EL (cell line): ENCODE measurements around the gene HSD11B1L.
"Not testable (repeated sequence)": the region's sequence is repeated elsewhere in the genome, so short reads cannot be mapped to it uniquely, and the experiment has no call there.

Experiments
- DNase-seq: peaks from one replicate; pipeline ENCODE4 v3.0.0-alpha.2; 2016

The HSD11B1L gene

DNA sequence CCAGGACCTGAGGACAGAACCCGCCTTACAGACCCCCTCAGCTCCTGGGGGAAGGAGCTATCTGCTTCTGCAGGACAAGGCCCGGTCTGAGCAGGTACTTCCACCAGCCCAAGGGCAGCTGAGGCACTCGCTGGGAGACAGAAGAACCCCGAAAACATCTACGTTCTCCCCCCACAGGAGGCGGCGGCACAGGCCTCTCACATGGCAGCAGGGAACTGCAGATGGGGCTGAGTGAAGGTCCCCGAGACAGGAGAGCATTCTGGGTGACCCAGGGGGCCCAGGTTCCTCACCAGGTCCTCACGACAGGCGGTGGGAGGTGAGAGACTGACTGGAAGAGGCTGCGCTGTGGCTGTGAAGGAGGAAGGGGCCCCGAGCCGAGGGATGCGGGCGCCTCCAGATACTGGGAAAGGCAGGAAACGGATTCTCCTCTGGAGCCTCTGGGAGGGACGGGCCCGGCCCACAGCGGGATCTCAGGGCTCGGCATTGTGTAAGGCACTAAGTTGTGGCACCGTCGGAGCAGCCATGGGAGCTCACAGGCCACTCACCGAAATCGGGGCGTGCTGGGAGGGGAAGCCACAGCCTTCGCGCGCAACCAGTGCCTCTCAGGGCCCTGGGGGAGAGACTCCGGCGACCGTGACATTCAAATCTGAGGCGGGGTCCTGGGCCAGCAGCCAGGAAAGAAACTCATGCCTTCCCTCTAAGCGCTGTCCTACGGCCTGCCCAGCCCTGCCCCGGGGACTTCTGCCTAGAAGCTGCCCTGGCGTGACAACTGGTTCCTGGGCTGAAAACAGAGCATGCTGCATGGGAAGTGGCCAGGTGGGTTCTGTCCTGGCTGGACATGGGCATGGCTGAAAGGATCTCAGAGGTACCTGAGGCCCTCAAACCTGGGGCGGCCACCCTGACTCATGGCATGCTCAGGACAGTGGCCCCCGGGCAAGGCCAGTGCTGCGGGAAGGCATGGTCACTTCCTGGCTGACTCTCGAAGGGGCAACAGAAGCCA is 23.3 kb downstream of the HSD11B1L start:
- no peak for DNase-seq

DNA sequence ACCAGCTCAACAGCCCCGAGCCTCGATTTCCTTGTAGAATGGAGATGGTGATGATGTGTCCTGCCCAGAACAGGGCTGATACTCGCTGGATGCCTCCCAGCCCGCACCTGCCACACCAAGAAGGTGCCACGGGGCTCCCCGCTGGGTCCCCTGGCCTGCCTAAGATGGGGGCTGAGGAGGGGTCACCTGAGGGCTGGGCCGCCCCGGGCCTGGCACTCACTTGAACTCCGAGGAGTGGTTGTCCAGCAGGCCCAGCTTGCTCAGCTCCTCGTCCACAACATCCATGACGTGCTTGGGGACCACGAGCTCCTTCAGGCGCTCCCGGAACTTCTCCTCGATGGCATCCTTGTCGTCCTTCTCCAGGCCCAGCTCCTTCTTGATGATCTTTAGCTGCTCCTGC is 24.7 kb downstream of the HSD11B1L start:
- no peak for DNase-seq

DNA sequence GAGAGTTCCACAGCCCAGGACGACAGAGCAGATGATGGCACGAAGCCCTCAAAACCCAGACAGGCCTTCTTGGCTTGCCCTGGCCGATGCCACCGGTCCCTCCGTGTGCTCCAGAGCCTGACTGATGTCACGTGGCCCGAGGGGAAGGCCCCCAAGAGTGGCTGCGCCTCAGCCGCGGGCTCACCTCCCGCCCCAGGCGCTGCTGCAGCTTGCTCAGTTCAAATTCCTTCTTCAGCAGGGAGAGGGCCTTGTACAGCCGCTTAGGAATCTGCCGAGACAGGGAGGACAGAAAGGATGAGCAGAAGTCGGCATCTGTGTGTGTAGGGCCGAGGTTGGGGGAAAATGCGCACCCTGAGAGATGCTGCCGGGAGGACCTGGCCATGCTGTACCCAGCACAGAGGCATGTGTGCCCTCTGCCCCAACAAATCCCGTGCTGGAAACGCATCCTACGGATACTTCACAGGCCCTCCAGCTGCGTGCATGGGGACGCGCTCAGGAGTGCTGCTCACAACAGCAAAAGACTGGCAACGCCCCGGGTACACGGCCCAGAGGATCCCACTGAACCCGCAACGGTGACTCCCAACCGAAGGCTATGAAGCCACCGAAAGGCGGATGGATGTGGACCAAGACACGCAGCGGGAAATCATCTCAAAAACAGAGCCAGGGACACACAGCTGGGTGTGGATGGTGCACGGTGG is 26.2 kb downstream of the HSD11B1L start:
- no peak for DNase-seq

DNA sequence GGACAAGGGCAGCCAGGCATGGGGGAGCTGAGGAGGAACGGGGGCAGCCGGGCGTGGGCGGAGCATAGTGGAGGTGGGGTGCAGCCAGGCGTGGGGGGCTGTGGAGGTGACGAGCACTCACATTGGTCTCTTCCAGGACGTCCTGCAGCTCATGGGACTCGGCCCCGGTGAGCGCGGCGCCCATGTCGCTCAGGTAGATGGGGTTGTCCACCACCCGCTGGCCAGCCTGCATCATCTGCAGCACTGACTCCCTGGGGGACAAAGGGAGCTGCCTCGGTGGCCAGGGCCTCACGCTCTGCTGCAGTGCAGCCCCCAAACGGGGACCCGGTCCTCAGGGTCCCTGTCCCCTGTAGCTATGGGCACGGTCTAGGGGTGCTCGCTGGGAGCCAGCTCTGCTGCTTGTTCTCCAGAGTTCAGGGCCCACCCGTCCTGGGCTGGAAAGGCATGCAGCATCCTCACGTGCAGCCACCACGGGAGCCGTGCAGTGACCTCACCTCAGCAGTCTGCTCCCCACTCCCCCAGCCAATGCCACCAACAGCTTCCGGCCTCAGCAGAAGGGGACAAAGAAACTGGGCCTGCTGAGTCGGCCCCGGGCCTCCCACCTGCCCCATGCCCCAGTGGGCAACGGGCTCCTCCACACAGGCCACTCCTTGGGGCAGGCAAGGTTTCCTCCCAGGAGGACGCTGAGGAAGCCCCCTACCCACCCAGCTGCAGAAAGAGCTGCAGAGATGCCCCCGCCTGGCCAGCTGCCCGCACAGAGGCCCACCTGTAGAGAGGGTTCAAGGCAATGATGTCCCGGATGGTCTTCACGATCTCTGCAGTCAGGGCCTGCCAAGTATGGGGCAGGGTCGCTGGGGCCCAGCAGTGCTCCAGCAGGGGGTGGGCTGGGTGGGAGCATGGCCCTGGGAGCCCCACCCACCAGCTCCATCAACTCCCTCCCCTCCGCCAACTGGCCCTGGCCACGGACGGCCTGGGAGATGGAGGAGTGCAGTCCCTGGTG is 27.0 kb downstream of the HSD11B1L start:
- no peak for DNase-seq

DNA sequence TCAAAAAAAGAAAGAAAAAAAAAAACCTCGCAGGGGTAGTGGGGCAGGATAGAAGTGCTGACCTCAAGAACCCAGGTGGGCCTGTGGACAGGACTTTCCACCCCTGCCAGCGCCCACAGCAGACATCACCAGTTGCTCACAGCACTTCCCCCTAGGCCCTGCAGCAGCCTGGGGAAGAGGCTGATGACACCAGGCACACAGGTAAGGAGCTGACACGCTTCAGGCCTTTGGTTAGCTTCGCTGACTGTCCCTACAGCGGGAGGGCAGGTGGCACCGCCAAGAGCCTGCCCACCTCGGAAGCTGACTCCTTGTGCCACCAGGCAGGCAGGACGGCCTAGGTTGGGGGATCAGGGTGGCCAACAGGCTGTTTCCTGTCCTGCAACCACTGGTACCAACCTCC is 30.2 kb downstream of the HSD11B1L start:
- DNase-seq: no peak

DNA sequence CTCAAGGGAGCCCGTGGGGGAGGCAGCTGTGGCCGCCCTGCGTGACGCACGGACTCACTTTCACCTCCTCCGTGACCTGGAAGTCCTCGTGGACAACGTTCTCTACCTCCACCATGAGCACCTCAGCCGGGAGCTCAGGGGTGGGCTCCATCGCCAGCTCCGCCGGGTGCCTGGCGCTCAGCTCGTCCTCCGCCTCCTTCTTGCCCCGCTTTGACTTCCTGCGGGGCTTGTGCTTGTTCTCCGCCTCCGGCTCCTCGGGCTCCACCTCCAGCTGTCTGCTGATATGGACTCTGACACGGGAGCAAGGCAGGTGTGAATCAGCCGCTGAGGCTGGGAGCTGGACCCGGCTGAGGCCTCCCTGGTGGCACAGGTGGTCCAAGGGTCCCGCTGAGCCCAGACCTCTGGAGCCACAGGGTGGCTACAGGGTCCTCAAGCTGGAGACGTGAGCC is 30.9 kb downstream of the HSD11B1L start:
- DNase-seq: no peak

DNA sequence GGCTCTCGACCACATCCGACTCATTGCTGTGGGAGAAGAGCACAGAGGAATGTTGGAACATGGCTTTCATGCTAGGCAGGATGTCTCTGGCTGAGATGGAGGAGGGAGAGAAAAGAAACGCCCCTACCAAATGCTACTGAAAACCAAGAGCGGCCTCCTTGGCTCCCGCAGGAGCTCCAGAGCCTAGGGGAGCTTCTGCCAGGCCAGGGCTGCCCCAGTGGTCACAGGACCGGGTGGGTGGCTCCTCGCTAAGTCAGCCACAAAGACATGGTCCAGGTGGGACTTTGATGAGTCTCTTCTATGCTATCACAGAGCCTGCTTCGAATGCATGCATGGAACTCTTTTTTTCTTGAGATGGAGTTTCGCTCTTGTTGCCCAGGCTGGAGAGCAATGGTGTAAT is 32.4 kb downstream of the HSD11B1L start:
- no peak for DNase-seq

DNA sequence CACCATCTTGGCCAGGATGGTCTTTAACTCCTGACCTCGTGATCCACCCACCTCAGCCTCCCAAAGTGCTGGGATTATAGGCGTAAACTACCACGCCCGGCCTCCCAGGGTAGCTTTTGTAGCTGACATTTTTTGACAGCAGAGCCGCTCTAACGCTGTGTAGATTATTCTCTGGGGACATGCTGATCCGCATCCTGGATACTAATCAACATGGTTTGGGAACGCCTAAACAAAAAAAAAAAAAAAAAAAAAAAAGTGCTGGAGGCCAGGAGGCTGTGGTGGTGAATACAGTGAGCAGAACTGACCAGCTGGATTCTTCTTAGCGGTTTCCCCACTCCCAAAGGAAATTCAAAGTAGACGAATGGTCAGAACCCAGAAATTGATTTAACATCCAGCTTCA is 34.0 kb downstream of the HSD11B1L start:
- DNase-seq: no peak

DNA sequence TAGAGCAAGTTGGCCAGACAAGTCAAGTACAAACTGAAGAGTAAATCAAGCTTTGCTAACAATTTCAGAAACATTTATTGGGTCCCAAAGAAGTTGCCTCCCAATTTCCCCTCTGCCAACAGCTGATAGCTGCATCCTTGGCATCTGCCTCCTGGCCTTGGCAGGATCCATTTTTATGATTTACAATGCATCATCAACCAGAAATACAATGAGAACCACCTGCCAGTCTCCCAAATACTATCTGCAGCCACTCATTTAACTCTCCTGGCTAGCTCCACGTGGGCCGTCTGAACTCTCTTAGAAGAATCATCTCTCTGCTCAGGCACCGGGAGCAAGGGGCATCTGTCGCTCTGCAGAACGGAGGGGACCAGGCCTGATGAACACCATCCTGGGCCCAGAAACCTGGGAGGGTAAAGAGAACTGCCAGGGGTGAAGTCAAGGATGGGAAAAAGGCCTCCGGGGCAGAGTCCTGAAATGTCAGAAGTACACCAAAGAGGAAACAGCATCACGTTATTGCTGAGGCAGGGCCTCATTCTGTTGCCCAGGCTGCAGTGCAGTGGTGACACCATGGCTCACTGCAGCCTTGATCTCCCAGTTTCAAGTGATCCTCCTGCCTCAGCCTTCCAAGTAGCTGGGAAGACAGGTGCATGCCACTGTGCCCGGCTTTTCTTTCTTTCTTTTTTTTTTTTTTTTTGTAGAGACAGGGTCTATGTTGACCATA is 36.5 kb downstream of the HSD11B1L start:
- DNase-seq: no peak

DNA sequence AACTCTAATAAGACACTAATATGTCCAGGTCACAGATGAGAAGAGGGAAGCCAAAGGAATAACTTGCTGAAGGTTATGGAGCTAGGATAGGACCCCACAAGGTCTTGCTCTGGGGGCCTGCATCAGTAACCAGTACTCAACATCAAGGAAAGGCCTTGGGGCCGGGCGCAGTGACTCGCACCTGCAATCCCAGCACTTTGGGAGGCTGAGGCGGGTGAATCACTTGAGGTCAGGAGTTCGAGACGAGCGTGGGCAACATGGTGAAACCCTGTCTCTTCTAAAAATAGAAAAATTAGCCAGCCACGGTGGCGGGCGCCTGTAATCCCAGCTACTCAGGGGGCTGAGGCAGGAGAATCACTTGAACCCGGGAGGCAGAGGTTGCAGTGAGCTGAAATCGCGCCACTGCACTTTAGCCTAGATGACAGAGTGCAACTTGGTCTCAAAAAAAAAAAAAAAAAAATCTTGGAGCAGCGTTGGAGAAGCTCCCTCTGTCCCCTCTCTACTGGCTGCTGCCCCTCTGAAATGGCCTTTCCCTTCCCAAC is 37.3 kb downstream of the HSD11B1L start:
- DNase-seq: peak; percentile 72

DNA sequence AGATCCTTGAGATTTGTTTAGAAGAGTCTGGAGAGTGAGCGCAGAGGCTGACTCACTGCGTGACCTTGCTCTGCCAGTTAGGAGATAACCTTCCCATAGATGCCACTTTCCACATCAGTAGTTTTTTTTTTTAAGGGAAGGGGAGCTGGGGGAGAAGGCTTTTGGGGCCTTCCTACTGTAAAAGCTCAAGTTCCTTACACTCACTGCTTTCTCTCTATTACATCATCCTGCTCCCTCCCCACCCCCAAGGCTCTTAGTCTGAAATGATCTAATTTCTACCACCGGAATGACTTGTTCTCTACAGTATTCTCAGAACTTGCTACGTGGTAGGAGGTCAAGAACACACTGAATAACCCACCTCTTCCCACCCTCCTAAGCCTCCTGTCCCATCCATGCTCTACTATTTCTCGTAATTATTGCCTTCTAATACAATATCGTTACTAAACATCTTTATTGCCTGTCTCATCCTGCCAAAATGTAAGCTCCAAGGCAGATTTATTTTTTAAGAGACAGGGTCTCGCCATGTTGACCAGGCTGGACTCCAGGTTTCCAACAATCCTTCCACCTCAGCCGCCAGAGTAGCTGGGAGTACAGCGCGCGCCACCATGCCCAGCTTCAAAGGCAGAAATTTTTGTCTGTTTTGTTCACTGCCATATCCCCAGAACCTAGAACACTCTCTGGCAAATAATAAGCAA is 37.9 kb downstream of the HSD11B1L start:
- peak; percentile 90 for DNase-seq

DNA sequence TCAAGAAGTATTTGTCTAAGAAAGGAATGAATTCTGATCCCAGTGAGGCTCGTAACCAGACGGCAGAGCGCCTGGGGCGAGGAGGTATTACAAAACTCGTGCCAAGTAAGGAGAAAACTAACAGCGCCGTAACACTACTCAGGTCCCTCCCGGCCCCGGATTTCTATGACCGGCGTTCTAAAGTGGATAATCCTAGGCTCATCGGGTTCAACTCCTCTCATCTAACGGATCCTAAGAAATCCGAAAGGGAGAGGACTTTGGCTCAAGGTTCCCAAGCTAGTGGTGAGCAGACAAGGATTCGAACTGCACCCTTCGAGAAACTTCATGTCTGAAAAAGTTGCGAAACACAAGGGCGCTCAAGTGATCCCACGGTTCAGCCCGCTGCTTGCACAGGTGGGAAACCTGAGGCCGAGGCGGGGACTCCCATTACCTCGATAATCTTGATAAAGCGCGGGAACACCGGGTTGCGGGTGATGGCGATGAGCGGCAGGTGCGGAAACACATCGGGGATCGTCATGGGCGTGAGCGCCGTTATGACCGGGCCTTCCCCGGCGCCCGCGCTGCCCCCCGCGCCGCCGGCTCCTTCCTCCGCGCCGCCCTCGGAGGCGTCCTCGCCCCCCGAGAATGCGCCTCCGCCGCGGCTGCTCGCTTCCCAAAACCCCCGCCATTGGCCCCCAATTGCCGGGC is 38.6 kb downstream of the HSD11B1L start:
- peak; percentile 39 for DNase-seq

DNA sequence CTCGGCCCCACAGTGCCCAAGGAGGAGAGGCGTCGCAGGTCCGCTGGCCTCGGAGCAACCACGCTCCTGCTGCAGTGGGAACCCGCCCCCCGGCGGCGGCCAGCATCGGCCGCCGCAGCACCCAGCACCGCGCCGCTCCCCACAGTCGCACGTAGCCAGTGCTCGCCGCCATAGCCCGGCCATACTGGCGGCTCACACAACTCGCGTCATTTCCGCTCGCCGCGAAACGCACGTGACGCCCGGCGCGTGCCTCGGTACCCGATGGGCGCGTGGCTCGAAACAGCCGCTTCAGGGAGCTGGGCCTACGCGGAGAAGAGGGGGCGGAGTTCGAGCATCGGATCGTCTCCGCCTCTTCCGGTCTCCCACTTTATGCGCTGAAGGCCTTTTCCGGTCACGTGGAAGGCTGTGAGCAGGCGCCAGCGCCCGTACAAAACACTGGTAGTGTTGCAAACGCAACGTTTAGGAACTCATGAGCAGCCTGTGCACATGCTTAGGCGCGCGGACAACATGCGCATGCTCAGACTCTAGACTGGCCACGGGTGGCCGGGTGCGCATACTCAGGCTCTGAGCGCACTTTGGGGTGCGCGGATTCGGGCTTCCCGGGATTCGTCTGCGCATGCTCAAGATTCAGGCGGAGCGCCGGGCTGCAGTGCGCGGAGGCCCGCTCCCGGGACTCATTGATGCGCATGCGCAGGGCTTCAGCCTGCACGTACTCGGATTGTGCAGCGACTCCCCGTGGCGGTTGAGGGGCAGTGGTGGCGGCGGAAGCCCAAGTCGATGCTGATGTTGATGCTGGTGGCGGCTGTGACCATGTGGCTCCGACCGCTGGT is 39.3 kb downstream of the HSD11B1L start, which contains the start of the genes CATSPERD and LONP1:
TSS of gene CATSPERD (plus strand) at position 677 of the 830 bp plus-strand sequence. CDS start at position 778, 101 bp downstream.
TSS of gene LONP1 (minus strand) at position 186 of the 830 bp plus-strand sequence. CDS start at position 172, 14 bp downstream.
- DNase-seq: peak; percentile 99

DNA sequence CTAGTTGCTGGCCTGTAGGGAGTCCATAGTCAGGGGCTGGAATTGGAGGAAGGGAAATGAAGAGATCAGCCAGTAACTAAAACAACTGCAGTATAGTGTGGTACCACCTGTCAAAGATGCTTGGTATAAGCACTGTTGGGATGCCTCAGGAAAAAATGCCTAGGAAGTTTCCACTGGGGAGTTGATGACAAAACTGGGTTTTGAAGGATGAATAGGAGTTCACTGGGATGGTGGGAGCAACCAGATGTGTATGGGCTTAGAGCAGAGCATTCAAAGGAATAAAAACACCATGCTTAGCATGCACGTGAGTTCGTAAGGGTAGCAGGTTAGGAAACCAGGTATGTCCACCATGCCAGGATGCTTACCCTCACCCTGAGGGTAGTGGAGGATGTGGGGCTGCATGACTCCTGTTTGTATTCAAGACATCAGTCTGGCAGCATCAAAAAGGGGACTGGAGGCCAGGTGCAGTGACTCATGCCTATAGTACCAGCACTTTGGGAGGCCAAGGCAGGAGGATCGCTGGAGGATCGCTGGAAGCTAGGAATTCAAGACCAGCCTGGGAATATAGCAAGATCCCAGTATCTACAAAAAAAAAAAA is 46.7 kb downstream of the HSD11B1L start:
- DNase-seq: no peak

DNA sequence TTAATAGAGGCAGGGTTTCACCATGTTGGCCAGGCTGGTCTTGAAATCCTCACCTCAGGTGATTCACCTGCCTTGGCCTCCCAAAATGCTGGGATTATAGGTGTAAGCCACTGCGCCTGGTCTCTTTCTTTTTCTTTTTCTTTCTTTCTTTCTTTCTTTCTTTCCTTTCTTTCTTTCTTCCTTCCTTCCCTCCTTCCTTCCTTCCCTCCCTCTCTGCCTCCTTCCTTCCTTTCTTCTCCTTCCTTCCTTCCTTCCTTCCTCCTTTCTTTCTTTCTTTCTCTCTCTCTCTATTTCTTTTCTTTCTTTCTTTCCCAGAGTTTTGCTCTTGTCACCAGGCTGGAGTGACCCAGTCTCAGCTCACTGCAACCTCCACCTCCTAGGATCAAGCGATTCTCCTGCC is 52.3 kb downstream of the HSD11B1L start:
- not testable (repeated sequence) for DNase-seq
